RWPE1 (cell line): ENCODE results near the gene GPC6.

Experiments used
- CTCF ChIA-PET: fragments of 350-600 bp; sonication (Branson Sonifier 250); formaldehyde crosslinking; extraction: SDS; loops from one replicate; lab custom pipeline; 2021; lab: Yijun Ruan, JAX
- POLR2A ChIA-PET: fragments of 400-600 bp; formaldehyde crosslinking; extraction: SDS; loops from one replicate; lab custom pipeline; 2020; ENCODE audit warnings: antibody characterized with exemption; ENCODE audit not compliant: low non-redundant PET; lab: Yijun Ruan, JAX
- DNase-seq: peaks from one replicate; pipeline ENCODE4 v3.0.0; 2012; ENCODE audit warnings: low spot score
- H3K27ac ChIP-seq: fragments of 450-650 bp; 2 replicates; pipeline ENCODE4 v1.5.1; 2017
- CTCF ChIP-seq: fragments of 450-650 bp; conservative IDR thresholded peaks from 2 replicates; pipeline ENCODE4 v1.5.1; 2017; ENCODE audit warnings: low read depth, mild to moderate bottlenecking

Gene GPC6

GRCh38 chr13:94329277-94329676 is 1102.7 kb downstream of the GPC6 start:
- no peak for TF ChIP-seq CTCF
- ChIA-PET POLR2A (no interaction called here), CTCF (no interaction called here)
- DNase-seq, result no peak
- peak overlapping the region; percentile 66 for H3K27ac ChIP-seq

GRCh38 chr13:94329754-94330551 is 1103.3 kb downstream of the GPC6 start:
- TF ChIP-seq CTCF, result no peak
- peak overlapping the region; percentile 22; the same call in 1 of the 2 replicates for H3K27ac ChIP-seq
- ChIA-PET CTCF (interaction anchor here (0.7 kb wide), 1 partner anchor 197 kb away, joined by 3 read pairs; no protein-coding TSS in a partner anchor), POLR2A (no interaction called here)
- DNase-seq, result peak; percentile 67

- peak overlapping the region; percentile 22; the same call in 1 of the 2 replicates for H3K27ac ChIP-seq
- ChIA-PET POLR2A (no interaction called here), CTCF (no interaction called here)
- no peak for TF ChIP-seq CTCF
- DNase-seq, result no peak
Measured at GRCh38 chr13:94330552-94331071, 1104.0 kb downstream of the GPC6 start.

- DNase-seq, result no peak
- ChIA-PET POLR2A (no interaction called here), CTCF (no interaction called here)
- H3K27ac ChIP-seq, result no peak overlapping the region
- no peak for TF ChIP-seq CTCF
Measured at GRCh38 chr13:94331281-94331680, 1104.7 kb downstream of the GPC6 start.

- TF ChIP-seq CTCF, result no peak
- CTCF ChIA-PET, result no interaction called here
- no peak for DNase-seq
- POLR2A ChIA-PET, result no interaction called here
- H3K27ac ChIP-seq, result no peak overlapping the region
Measured at GRCh38 chr13:94332359-94333096, 1105.9 kb downstream of the GPC6 start.

- ChIA-PET POLR2A (no interaction called here), CTCF (interaction anchor here (0.6 kb wide), 1 partner anchor 14 kb away, joined by 5 read pairs; no protein-coding TSS in a partner anchor)
- no peak overlapping the region for H3K27ac ChIP-seq
- no peak for TF ChIP-seq CTCF
- no peak for DNase-seq
Measured at GRCh38 chr13:94333131-94333820, 1106.7 kb downstream of the GPC6 start.
